Neural cell (in vitro differentiated cells): Measurements from ENCODE around the gene MAML3. TPM values are rescaled to one million over a fixed set of nuclear protein-coding genes. Genes with fewer than 3 reads are reported as not detected.

Experiments
- H2AFZ ChIP-seq: fragments of 200-600, 300-800 bp; sonication (generic), shearing (Covaris generic); 2 replicates; pipeline ENCODE4 v1.6.0; 2014; ENCODE audit warnings: low read depth, mild to moderate bottlenecking, antibody characterized with exemption, low read length, moderate library complexity
- H3F3A ChIP-seq: fragments of 200-600 bp; shearing (Covaris generic); 2 replicates; pipeline ENCODE4 v1.6.1; 2016; ENCODE audit warnings: mild to moderate bottlenecking, moderate library complexity, mixed read lengths, antibody characterized with exemption, low read length; ENCODE audit not compliant: insufficient read depth, poor library complexity, severe bottlenecking
- H3K27ac ChIP-seq: fragments of 200-600, 300-800 bp; sonication (generic), shearing (Covaris generic); 2 replicates; pipeline ENCODE4 v1.5.1; 2014; ENCODE audit warnings: mild to moderate bottlenecking, low read length, moderate library complexity
- H3K27me3 ChIP-seq: fragments of 300-800, 200-600 bp; sonication (generic), shearing (Covaris generic); 2 replicates; pipeline ENCODE4 v1.6.0; 2014; ENCODE audit warnings: mild to moderate bottlenecking, low read depth, low read length, moderate library complexity; ENCODE audit not compliant: insufficient read depth
- H3K36me3 ChIP-seq: fragments of 300-800, 200-600 bp; sonication (generic), shearing (Covaris generic); 2 replicates; pipeline ENCODE4 v1.5.1; 2014; ENCODE audit warnings: mild to moderate bottlenecking, antibody characterized with exemption, low read length, moderate library complexity; ENCODE audit not compliant: insufficient read depth
- H3K4me2 ChIP-seq: fragments of 300-800, 200-600 bp; sonication (generic), shearing (Covaris generic); 2 replicates; pipeline ENCODE4 v1.6.0; 2014; ENCODE audit warnings: mild to moderate bottlenecking, low read length
- H3K4me3 ChIP-seq: fragments of 300-800, 200-600 bp; sonication (generic), shearing (Covaris generic); 2 replicates; pipeline ENCODE4 v1.5.1; 2014; ENCODE audit warnings: mild to moderate bottlenecking, low read length, moderate library complexity
- H3K79me2 ChIP-seq: fragments of 200-600 bp; shearing (Covaris generic); replicated peaks from 2 replicates; pipeline ENCODE4 v1.6.0; 2014; ENCODE audit warnings: mild to moderate bottlenecking, low read length, moderate library complexity; ENCODE audit not compliant: insufficient read depth
- H3K9ac ChIP-seq: fragments of 300-800, 200-600 bp; sonication (generic), shearing (Covaris generic); 2 replicates; pipeline ENCODE4 v1.6.1; 2016; ENCODE audit warnings: mild to moderate bottlenecking, low read length, mixed read lengths
- H3K9me2 ChIP-seq: fragments of 200-600 bp; shearing (Covaris generic); 2 replicates; pipeline ENCODE4 v1.6.1; 2016; ENCODE audit warnings: mild to moderate bottlenecking, low read length, mixed read lengths; ENCODE audit not compliant: insufficient read depth
- H3K9me3 ChIP-seq: fragments of 200-600, 300-800 bp; sonication (generic), shearing (Covaris generic); 2 replicates; pipeline ENCODE4 v1.6.1; 2016; ENCODE audit warnings: mild to moderate bottlenecking, mixed run types, low read length, moderate library complexity, mixed read lengths
- H4K20me1 ChIP-seq: fragments of 200-600 bp; shearing (Covaris generic); 2 replicates; pipeline ENCODE4 v1.6.1; 2016; ENCODE audit warnings: mild to moderate bottlenecking, mixed run types; ENCODE audit not compliant: insufficient read depth
- EP300 ChIP-seq: fragments of 450-650 bp; conservative IDR thresholded peaks from 2 replicates; pipeline ENCODE4 v1.6.1; 2014; ENCODE audit warnings: antibody characterized with exemption, mild to moderate bottlenecking, moderate library complexity; ENCODE audit not compliant: poor library complexity, severe bottlenecking
- EZH2 ChIP-seq: fragments of 200-600, 300-800 bp; shearing (Covaris generic), sonication (generic); IDR thresholded peaks from 2 replicates; pipeline ENCODE4 v1.6.1; 2014; ENCODE audit warnings: antibody characterized with exemption, low read length, borderline replicate concordance, mild to moderate bottlenecking; ENCODE audit not compliant: insufficient read depth, poor library complexity, severe bottlenecking
- MXI1 ChIP-seq: fragments of 450-650 bp; conservative IDR thresholded peaks from 2 replicates; pipeline ENCODE4 v1.6.1; 2014; ENCODE audit warnings: antibody characterized with exemption, mild to moderate bottlenecking; ENCODE audit not compliant: poor library complexity, severe bottlenecking
- POLR2AphosphoS5 ChIP-seq: IDR thresholded peaks from 2 replicates; pipeline ENCODE4 v1.6.1; 2012
- RAD21 ChIP-seq: fragments of 450-650 bp; conservative IDR thresholded peaks from 2 replicates; pipeline ENCODE4 v1.6.1; 2014; ENCODE audit warnings: antibody characterized with exemption, mild to moderate bottlenecking, moderate library complexity
- SMC3 ChIP-seq: fragments of 450-650 bp; conservative IDR thresholded peaks from 2 replicates; pipeline ENCODE4 v1.6.1; 2014; ENCODE audit warnings: antibody characterized with exemption, mild to moderate bottlenecking, moderate library complexity; ENCODE audit not compliant: poor library complexity
- TAF1 ChIP-seq: IDR thresholded peaks from 2 replicates; pipeline ENCODE4 v1.6.1; 2012; ENCODE audit warnings: low read depth
- polyA plus RNA-seq: library from polyadenylated mRNA; depleted of rRNA; stranded (reverse); fragments of >200 nt; gene quantifications from 2 replicates; pipeline ENCODE4 v1.2.3, GENCODE V29; 2014
- TF ChIP-seq, protein P1 (sequence below): IDR thresholded peaks from 2 replicates; pipeline ENCODE4 v1.6.1; 2012; ENCODE audit warnings: borderline replicate concordance
- TF ChIP-seq, protein P2 (sequence below): fragments of 450-650 bp; IDR thresholded peaks from 2 replicates; pipeline ENCODE4 v1.5.1; 2014; ENCODE audit warnings: antibody characterized with exemption, mild to moderate bottlenecking, moderate library complexity; ENCODE audit not compliant: poor library complexity, severe bottlenecking

The MAML3 gene
- polyA plus RNA-seq, 1 donor from 2014 or later = 10.2 TPM

DNA sequence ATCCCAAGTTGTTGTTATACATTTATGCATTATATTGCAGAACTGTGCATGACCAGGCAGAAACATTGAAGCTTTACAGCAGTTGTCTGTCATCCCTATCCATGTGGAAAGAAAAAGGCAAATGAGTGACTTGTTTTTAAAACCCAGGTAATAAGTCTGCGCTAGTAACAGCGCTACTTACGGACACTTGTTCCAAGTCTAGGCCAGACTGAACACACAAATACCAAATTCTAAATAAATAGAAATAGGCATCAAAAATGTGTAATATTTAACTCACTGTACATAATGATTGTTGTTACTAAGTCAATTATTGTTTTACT is 548 bp upstream of the MAML3 start:
- Histone ChIP-seq H3K27ac (peak overlapping the region; percentile 97), H4K20me1 (no peaks in the 10 kb centered on the region), H3F3A (peaks cover 4% of the 10 kb centered on the region), H2AFZ (peak overlapping the region; percentile 70), H3K79me2 (peaks cover 10% of the 10 kb centered on the region), H3K27me3 (no peaks in the 10 kb centered on the region), H3K9me3 (no peaks in the 10 kb centered on the region), H3K4me3 (peak overlapping the region; percentile 92), H3K9me2 (no peaks in the 10 kb centered on the region), H3K4me2 (peak overlapping the region; percentile 71), H3K9ac (peak overlapping the region; percentile 95), H3K36me3 (no peaks in the 10 kb centered on the region)
- TF ChIP-seq RAD21 = no peak
- TF ChIP-seq MXI1 = no peak

DNA sequence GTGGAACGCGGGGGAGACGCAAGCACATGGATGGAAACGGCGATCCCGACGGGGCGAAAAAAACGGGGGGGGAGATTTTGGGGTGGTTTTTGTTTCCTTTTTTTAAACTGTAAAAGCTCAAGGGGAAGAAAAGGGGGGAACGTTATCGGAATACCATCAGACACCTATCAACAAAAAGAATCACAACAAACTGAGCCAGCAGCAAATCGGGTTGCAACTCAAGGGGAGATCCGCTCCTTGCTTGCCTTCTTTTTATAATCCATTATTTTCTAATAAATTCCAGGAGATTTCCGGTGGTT is 616 bp downstream of the MAML3 start:
- Histone ChIP-seq H3K36me3 (no peaks in the 10 kb centered on the region), H3K9ac (peak overlapping the region; percentile 95), H3K79me2 (peaks cover 21% of the 10 kb centered on the region), H3K9me2 (no peaks in the 10 kb centered on the region), H3K4me3 (peak overlapping the region; percentile 92), H3K4me2 (peak overlapping the region; percentile 26), H3K27ac (peak overlapping the region; percentile 97), H3K9me3 (no peaks in the 10 kb centered on the region), H3K27me3 (no peaks in the 10 kb centered on the region), H3F3A (peaks cover 4% of the 10 kb centered on the region), H4K20me1 (no peaks in the 10 kb centered on the region), H2AFZ (no peak overlapping the region)
- TF ChIP-seq TAF1 (no peak), SMC3 (no peak), EP300 (no peak), EZH2 (no peak), POLR2AphosphoS5 (no peak), RAD21 (no peak), MXI1 (no peak)
- TF ChIP-seq, protein P1, sequence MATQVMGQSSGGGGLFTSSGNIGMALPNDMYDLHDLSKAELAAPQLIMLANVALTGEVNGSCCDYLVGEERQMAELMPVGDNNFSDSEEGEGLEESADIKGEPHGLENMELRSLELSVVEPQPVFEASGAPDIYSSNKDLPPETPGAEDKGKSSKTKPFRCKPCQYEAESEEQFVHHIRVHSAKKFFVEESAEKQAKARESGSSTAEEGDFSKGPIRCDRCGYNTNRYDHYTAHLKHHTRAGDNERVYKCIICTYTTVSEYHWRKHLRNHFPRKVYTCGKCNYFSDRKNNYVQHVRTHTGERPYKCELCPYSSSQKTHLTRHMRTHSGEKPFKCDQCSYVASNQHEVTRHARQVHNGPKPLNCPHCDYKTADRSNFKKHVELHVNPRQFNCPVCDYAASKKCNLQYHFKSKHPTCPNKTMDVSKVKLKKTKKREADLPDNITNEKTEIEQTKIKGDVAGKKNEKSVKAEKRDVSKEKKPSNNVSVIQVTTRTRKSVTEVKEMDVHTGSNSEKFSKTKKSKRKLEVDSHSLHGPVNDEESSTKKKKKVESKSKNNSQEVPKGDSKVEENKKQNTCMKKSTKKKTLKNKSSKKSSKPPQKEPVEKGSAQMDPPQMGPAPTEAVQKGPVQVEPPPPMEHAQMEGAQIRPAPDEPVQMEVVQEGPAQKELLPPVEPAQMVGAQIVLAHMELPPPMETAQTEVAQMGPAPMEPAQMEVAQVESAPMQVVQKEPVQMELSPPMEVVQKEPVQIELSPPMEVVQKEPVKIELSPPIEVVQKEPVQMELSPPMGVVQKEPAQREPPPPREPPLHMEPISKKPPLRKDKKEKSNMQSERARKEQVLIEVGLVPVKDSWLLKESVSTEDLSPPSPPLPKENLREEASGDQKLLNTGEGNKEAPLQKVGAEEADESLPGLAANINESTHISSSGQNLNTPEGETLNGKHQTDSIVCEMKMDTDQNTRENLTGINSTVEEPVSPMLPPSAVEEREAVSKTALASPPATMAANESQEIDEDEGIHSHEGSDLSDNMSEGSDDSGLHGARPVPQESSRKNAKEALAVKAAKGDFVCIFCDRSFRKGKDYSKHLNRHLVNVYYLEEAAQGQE = no peak
- TF ChIP-seq, protein P2, sequence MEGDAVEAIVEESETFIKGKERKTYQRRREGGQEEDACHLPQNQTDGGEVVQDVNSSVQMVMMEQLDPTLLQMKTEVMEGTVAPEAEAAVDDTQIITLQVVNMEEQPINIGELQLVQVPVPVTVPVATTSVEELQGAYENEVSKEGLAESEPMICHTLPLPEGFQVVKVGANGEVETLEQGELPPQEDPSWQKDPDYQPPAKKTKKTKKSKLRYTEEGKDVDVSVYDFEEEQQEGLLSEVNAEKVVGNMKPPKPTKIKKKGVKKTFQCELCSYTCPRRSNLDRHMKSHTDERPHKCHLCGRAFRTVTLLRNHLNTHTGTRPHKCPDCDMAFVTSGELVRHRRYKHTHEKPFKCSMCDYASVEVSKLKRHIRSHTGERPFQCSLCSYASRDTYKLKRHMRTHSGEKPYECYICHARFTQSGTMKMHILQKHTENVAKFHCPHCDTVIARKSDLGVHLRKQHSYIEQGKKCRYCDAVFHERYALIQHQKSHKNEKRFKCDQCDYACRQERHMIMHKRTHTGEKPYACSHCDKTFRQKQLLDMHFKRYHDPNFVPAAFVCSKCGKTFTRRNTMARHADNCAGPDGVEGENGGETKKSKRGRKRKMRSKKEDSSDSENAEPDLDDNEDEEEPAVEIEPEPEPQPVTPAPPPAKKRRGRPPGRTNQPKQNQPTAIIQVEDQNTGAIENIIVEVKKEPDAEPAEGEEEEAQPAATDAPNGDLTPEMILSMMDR = no peak

DNA sequence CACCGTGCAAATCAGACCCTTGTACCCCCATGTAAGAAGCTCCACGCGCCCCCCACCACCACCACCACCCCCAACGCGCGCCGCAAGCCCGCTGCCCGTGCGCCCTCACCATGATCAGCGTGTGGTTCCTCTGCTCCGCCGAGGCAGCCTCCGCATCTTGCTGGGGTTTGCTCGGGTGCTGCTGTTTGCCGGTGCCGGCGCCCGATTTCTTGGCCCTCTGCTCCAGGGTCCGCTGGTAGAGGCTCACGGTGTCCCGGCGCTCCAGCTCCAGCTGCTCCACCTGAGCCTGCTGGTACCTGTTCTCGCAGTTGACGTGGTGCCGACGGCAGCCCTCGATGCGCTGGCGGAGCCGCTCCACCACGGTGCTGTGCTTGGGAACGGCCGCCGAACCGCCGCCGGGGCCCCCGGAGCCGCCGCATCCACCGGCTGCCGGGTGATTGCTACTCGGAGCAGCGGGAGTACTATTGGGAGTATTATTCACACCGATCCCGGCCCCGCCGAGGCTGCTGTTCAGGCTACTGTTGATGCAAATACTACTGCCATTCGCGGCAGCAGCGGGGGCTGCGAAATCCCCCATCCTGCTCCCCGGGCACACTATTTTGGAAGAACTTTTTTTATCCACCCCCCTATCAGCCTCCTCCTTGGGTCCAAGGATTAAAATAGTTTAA is 1.1 kb downstream of the MAML3 start:
- Histone ChIP-seq H2AFZ (no peak overlapping the region), H3F3A (peaks cover 4% of the 10 kb centered on the region), H3K27ac (peak overlapping the region; percentile 97)

More for the DNA sequence above, 1.1 kb downstream of the MAML3 start:
- no peaks in the 10 kb centered on the region for H3K36me3 ChIP-seq
- peak overlapping the region; percentile 26 for H3K4me2 ChIP-seq
- H3K4me3 ChIP-seq = peak overlapping the region; percentile 92
- no peaks in the 10 kb centered on the region for H4K20me1 ChIP-seq
- H3K9ac ChIP-seq = peak overlapping the region; percentile 95
- H3K9me2 ChIP-seq = no peaks in the 10 kb centered on the region
- H3K9me3 ChIP-seq = no peaks in the 10 kb centered on the region
- peaks cover 26% of the 10 kb centered on the region for H3K79me2 ChIP-seq
- TF ChIP-seq RAD21 = peak; percentile 65
- peak; percentile 64 for TF ChIP-seq SMC3
- TF ChIP-seq MXI1 = no peak
- peak; percentile 19 for TF ChIP-seq EP300
- peak; percentile 61 for TF ChIP-seq POLR2AphosphoS5
- TF ChIP-seq, protein P1 = peak; percentile 43
- TF ChIP-seq, protein P2 = no peak
- no peaks in the 10 kb centered on the region for H3K27me3 ChIP-seq
